NCI-H345 (cell line): ENCODE results near the gene MCUR1.
"Not testable (repeated sequence)": the region's sequence is repeated elsewhere in the genome, so short reads cannot be mapped to it uniquely, and the experiment has no call there.

Experiments used
- DNase-seq: peaks from one replicate; lab custom pipeline; 2025; lab: John Stamatoyannopoulos, UW

Gene MCUR1

DNA sequence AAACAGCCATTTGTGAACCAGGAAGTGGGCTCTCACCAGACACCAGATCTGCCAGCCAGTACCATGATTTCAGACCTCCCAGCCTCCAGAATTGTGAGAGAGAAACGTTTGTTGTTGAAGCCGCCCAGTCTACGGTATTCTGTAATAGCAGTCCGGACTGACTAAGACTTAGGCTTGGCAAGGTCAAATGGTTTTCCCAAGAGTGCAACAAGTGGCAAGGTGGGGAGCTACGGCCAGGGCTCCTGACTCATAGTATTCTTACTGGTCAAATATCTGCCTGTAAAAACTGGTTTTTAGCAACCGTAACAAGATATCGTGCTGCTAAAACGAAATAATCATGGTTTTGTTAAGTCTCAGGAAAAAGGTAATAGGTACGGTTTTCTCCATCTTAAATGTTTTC lies 37.8 kb downstream of the MCUR1 start:
- no peak for DNase-seq

DNA sequence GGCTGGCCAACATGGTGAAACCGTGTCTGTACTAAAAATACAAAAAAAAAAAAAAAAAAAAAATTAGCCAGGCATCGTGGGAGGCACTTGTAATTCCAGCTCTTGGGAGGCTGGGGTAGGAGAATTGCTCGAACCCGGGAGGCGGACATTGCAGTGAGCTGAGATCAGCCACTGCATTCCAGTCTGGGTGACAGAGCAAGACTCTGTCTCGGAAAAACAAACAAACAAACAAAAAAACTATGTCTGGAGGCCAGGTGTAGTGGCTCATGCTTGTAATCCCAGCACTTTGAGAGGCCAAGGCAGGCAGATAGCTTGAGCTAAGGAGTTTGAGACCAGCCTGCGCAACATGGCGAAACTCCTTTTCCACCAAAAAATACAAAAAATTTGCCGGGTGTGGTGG lies 38.9 kb downstream of the MCUR1 start:
- not testable (repeated sequence) for DNase-seq

DNA sequence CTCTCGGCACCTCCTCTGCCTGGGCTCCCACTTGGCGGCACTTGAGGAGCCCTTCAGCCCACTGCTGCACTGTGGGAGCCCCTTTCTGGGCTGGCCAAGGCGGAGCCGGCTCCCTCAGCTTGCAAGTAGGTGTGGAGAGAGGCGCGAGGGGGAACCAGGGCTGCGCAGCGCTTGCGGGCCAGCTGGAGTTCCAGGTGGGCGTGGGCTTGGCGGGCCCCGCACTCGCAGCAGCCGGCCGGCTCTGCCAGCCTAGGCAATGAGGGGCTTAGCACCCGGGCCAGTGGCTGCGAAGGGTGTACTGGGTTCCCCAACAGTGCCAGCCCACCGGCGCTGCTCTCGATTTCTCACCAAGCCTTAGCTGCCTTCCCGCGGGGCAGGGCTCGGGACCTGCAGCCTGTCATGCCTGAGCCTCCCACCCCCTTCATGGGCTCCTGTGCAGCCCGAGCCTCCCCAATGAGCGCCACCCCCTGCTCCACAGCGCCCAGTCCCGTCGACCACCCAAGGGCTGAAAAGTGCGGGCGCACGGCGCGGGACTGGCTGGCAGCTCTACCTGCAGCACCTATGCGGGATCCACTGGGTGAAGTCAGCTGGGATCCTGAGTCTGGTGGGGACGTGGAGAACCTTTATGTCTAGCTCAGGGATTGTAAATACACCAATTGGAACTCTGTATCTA lies 41.9 kb downstream of the MCUR1 start:
- DNase-seq = not testable (repeated sequence)

DNA sequence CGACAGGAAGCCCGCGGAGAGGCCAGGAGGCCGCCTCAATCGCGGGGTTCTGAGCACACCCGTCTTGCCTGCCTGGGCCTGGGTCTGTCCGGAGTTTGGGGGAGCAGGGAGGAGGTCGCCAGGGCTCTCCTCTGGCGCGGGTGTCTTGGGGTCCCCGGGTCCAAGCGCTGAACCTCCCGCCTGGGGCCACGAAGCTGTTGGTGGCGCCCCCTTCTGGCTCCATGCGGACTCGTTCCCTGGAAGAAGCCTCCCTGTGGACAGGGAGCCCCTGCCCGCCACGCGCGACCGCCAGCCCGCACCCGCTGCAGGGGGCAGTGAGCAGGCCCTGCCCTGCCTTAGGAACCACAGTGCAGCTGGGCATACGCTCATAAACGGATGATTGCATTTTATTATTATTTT lies 44.7 kb downstream of the MCUR1 start:
- DNase-seq = no peak

DNA sequence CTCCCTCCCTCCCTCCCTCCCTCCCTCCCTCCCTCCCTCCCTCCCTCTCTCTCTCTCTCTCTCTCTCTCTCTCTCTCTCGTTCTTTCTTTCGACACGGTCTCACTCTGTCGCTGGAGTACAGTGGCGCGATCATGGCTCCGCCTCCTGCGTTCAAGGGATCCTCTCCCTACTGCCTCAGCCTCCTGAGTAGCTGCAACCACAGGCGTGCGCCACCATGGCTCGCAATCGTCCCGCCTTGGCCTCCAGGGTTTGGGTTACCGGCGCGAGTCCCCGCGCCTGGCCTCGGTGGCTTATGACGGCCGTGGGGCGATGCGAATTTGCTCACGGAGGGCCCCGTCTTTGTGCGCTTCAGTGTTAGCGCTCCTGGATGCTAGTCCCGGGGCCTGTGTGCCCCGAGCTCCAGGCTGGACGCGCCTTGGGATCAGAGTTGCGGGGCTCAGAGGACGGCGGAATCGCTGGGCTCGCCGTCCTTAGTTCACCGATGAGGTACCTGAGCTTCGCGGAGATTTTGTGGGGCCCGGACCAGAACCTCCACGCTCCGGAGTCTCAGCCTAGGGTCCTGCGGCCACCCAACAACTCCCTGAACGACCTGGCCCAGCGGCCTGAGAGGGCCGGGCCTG lies 45.2 kb downstream of the MCUR1 start:
- no peak for DNase-seq

DNA sequence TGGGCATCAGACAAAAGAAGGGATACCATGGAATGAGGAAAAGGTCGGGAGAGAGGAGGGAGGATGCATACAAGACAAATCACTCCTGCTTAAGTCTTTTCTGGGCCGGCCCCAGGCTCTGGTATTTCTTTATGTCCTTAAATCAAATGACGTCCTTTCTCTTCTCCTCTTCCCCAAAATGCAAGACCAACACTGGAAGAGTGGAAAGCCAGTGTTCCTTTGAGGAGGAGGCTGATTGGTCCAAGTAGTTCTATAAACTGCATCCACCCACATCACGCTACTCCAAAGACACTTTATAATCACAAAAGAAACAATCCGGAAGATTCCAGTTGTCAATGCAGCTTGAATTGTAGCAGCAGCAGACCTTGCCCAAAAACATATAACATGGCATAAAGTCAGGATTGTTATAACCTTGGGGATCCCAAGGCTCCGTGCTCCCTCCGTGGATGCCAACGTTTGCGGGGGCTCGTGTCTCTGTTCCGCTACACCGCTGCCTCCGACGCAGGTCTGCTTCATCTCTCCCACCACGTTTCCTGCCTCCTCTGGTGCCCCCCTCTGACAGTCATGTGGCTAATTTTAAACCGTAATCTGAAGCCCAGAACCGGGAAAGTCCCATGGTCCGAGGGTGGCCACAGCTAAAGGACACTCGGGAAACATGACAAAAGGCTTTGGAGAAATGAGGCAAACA lies 47.1 kb downstream of the MCUR1 start:
- DNase-seq = no peak

DNA sequence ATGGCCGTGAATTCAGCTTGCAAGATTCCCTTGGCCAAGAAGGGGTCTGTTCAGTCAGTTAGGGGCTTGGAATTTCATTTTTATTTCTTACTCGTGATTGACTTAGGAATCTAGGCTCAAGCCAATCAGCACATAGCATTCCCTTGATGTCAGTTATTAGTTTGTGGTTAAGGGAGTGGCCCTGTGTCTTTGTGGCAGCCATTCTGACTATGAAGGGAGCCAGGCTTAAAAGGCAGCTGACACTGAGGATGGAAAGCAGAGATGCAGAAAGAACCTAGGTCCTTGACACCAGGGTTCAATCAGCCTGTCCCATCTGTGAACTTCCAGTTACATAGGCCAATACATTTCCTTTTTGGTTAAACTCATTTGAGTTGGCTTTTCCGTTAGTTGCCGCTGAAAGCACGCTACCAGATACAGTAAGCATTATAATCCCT lies 48.1 kb downstream of the MCUR1 start:
- no peak for DNase-seq

DNA sequence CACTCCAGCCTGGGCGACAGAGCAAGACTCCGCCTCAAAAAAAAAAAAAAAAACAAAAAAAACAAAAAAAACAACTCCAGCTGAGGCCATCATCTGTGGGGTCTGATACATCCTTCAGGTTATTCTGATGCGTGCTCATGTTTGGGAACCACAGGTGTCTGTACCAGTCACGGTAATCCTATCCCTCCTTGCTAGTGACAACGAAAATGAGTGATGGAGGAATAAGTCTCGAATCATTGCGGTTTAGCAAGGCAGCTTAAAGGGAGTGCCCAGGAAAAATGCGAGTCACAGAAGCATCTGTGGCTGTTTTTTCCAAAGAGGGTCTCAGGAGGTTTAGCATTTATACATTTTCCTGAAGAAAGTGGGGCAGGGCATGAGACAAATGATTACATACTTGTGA lies 48.8 kb downstream of the MCUR1 start:
- DNase-seq = no peak

DNA sequence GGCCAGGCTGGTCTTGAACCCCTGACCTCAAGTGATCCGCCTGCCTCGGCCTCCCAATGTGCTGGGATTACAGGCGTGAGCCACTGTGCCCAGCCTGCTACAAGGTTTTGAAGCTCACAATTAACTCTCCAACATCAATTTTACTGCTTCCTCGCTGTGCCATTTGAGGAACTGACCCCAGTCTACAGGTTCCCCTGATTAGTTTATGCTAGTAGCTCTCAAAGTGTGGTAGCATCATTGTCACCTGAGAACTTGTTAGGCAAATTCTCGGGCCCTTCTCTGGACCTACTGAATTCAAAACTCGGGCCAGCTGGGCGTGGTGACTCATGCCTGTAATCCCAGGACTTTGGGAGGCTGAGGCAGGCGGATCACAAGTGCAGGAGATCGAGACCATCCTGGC lies 49.4 kb downstream of the MCUR1 start:
- no peak for DNase-seq

DNA sequence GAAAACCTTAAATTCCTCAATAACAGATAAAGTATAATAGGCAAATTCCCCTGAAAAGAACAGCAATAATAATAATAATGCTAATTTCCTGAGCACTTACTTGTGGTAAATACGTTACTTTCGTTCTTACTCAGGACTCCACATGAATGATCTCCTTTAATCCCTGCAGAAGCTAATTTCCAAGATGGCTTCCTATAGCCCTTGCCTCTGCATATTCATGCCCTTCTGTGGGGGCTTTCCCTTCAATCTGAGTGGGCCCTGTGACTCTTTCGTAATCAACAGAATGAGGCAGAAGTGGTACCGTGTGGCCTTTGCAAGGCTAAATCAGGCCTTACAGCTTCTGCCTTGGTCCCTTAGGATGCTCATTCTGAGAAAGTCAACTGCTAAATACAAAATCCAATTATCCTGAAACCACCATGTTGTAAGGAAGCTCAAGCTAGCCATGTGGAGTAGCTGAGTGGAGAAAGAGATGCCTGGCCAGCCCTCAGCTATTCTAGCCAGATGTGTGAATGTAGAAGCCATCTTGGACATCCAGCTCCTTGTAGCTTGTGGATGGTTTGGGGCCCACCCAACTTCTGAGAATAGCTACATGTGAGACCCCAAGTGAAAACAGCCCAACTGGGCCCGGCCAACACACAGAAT lies 50.5 kb downstream of the MCUR1 start:
- DNase-seq = no peak

DNA sequence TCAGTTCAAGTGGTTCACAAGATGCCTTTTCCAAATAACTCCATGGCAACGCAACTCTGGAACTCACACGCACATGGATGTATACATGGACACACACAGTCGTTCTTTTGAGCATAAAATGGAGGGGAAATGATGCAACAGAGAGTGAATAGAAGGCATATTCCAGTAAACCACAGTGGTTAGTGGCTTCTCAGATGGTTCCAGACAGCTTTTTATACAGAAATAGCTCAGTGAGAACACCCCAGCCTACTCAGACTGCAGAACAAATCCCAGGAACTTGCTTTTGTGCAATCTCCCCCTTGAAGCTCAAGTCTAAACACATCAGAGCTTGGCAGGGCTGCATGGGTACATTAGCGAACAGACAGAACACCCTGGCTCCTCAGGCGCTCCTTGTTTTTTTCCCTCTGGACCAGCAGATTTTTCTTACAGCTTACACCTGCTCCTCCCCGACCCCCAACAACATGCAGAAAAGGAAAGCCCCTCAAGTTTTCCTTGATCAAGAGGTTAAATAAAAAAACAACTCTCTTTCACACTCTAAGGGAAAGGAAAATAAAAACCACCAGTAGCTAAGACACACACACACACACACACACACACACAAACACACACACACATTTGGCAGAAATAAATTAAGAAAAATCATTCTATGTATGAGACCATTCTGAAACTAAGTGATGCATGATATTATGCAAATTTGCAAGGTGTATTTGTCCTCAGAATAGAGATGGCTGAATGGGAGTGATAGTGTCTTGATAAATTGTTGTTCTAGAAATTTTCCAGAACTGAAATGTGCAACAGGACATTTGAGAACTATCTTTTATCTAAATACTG lies 51.5 kb downstream of the MCUR1 start:
- DNase-seq = no peak

DNA sequence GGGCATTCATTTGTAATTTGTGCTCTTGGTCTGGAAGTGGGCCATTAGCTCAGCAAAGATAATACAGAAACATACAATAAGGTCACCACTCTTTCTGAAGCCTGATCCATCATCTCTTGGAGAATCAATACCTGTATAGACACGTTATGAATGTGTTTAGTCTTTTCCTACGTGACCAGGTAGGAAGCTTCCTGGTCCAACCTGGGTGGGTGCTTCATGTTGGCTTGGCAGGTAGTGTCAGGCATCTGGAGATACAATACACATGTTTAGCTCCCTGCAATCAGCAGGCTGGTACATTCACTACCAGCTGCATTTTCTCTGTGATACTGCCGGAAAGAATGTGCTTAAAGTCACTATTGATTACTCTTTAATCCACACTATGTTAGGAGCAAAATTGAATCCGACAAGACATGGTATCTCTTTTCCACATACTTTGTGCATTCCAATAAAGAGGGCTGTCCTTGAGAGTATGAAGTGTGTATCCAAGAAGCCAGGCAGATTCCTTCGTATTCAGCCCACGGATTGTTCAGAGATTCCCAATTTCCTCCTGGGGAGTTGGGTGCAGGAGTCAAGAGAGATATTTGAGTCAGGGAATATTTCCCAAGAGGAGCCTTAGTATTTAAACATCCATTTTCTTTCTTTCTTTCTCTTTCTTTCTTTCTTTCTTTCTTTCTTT lies 52.9 kb downstream of the MCUR1 start:
- no peak for DNase-seq

DNA sequence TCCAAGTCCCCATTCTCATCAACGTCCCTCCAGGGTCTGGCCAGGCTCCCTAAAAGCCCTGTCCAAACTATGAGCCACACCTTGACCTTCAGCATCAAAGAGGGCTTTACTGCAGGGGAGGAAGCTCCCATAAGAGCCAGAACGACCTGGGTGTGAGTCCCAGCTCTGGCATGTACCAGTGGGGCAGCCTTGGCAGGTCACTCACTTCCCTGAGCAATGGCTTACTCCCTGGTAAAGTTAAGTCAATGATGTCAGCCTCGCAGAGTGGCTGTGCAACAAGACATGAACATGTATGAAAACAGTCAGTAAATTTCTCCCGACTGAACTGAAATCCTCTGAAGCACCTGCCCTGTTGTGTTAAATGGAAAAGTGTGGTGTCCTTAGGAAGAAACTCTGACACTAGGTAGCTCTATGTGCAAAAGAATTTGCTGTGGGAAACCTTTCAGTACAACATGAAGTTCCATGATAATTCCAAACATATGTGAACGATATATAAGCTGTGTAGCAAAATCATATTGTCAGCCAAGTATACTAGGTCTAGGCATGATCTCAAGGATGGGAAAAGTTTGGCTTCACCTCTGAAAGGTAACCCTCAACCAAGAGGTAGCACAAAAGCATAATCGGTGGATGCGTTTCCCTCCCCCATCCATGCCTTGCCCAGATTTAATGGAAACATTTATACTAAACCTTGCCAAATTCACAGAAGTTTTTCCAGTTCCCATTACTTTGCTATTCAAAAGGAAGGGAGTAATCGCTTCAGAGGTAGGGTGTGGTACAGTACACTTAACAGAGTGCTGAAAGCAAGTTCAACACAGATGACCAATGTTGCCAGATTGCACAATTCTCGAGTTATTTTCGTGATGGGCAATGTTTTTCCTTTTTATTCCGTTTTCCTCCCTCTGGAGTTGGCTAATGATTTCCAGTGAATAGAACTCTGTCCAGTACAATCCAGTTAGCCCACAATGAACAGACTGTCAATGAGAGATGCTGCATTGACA lies 53.8 kb downstream of the MCUR1 start:
- no peak for DNase-seq

DNA sequence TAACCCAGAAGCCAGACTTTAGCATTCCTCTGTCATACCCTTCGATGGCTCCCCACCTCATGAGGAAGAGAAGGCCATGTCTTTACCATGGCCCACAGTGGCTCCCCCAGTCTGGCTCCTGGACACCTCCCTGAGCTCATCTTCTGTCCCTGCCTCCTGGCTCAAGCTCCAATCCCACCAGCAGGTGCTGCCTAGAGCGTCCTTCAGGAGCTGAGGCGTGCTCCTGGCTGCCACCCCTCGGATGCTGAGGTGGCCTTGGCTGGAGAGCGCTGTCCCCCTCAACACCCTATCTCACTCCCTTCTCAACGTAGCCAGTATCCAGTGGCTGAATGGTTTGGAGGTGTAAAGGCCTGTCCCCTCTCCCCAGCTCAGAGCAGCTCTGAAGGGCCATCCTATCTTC lies 55.3 kb downstream of the MCUR1 start:
- no peak for DNase-seq

DNA sequence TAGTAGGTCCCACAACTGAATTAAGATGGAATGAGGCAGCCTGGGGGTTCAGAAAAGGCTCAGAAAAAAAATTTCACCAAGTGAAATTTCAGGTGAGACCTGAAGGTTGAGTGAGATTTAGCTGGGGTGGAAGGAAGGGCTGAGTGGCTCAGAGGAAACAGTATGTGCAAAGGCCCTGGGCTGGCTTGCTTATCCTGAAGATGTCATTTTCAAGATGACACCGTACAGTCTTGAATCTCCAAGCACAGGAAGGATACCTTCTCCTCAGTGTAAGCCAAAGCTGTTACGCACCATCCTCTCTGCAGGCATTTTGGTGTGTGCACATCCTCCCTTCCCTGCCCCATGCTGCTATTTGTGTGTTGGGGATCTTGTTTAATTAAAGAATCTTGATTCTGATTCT lies 59.7 kb downstream of the MCUR1 start:
- no peak for DNase-seq

DNA sequence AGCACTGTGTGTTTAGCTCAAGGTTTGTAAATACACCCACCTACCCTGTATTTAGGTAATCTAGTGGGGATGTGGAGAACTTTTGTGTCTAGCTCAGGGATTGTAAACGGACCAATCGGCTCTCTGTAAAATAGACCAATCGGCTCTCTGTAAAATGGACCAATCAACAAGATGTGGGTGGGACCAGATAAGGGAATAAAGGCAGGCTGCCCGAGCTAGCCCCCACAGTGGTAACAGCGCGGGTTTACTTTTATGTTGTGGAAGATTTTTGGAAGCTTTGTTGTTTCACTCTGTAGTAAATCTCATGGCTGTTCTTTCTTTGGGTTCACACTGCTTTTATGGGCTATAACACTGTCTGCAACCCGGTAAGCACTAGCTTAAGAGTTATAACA lies 70.6 kb downstream of the MCUR1 start:
- no peak for DNase-seq

DNA sequence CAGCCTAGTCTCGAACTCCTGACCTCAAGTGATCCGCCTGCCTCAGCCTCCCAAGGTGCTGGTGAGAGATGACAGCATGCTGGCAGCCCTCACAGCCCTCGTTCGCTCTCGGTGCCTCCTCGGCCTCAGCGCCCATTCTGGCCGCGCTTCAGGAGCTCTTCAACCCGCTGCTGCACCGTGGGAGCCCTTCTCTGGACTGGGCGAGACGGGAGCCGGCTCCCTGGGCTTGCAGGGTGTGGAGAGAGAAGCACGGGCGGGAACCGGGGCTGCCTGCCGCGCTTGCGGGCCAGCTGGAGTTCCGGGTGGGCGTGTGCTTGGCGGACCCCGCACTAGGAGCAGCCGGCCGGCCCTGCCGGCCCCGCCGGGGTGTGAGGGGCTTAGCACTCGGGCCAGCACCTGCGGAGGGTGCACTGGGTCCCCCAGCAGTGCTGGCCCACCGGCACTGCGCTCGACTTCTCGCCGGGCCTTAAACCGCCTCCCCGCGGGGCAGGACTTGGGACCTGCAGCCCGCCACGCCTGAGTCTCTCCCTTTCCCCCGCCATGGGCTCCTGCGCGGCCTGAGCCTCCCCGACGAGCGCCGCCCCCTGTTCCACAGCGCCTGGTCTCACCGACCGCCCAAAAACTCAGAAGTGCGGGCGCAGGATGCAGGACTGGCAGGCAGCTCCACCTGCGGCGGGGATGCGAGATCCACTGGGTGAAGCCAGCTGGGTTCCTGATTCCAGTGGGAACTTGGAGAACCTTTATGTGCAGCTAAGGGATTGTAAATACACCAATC lies 71.2 kb downstream of the MCUR1 start:
- DNase-seq = no peak

DNA sequence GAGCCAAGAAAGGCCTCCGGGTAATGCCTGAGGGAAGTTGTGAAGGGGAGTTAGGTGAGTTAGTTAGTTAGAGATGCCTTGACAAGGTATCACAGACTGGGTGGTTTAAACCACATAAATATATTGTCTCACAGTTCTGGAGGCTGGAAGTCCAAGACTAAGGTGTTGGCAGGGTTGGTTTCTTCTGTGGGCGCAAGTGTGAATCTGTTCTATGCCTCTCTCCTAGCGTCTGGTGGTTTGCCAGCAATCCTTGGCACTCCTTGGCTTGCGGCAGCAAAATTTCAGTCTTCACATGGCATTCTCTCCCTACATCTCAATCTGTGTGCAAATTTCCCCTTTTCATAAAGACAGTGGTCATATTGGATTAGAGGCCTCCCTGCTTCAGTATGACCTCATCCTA lies 73.0 kb downstream of the MCUR1 start:
- DNase-seq = no peak
